WTC11 (cell line): ENCODE data around the gene AGAP3. TPM values are rescaled to one million over a fixed set of nuclear protein-coding genes. Genes with fewer than 3 reads are reported as not detected.

Experiments used
- ATAC-seq: fragments of 200-7000 bp; cut with Tn5 transposase; 2 replicates; pipeline ENCODE4 v1.10.0; 2021; ENCODE audit warnings: mild to moderate bottlenecking, moderate library complexity
- CTCF ChIA-PET: fragments of 300-600 bp; sonication (Branson Sonifier 250); formaldehyde crosslinking; loops from one replicate; lab custom pipeline; 2021; ENCODE audit warnings: antibody characterized with exemption; lab: Charles Lee
- POLR2A ChIA-PET: fragments of 350-600 bp; sonication (Branson Sonifier 250); formaldehyde crosslinking; loops from one replicate; lab custom pipeline; 2021; ENCODE audit warnings: antibody characterized with exemption; lab: Charles Lee
- DNase-seq: peaks from one replicate; pipeline ENCODE4 v3.0.0; 2021; ENCODE audit warnings: low spot score
- H3K27ac Mint-ChIP-seq: 2 replicates; pipeline ENCODE4 v1.8.0; 2021; ENCODE audit warnings: mixed read lengths
- H3K27me3 Mint-ChIP-seq: 2 replicates; pipeline ENCODE4 v1.8.0; 2021; ENCODE audit warnings: low read depth, mild to moderate bottlenecking, moderate library complexity, mixed read lengths
- H3K36me3 Mint-ChIP-seq: 2 replicates; pipeline ENCODE4 v1.8.0; 2021; ENCODE audit warnings: mixed read lengths
- H3K4me1 Mint-ChIP-seq: 2 replicates; pipeline ENCODE4 v1.8.0; 2022; ENCODE audit warnings: mixed read lengths
- H3K4me3 Mint-ChIP-seq: 2 replicates; pipeline ENCODE4 v1.8.0; 2021; ENCODE audit warnings: mild to moderate bottlenecking, moderate library complexity, mixed read lengths
- H3K9me3 Mint-ChIP-seq: 2 replicates; pipeline ENCODE4 v1.8.0; 2021; ENCODE audit warnings: mixed read lengths
- ATF2 ChIP-seq: sonication (generic); formaldehyde crosslinking; IDR thresholded peaks from 2 replicates; pipeline ENCODE4 v1.8.1; 2022; ENCODE audit warnings: low read depth, missing genetic modification reagents, borderline replicate concordance
- E2F1 ChIP-seq: sonication (generic); formaldehyde crosslinking; IDR thresholded peaks from 2 replicates; pipeline ENCODE4 v1.8.0; 2022; ENCODE audit warnings: mild to moderate bottlenecking, missing genetic modification reagents
- EMX1 ChIP-seq: fragments of 250-450 bp; sonication (Bioruptor Pico); IDR thresholded peaks from 2 replicates; pipeline ENCODE4 v1.8.0; 2021; ENCODE audit warnings: mild to moderate bottlenecking
- ESRRA ChIP-seq: sonication (generic); formaldehyde crosslinking; IDR thresholded peaks from 2 replicates; pipeline ENCODE4 v1.8.1; 2022; ENCODE audit warnings: mild to moderate bottlenecking, missing genetic modification reagents, borderline replicate concordance
- JUN ChIP-seq: sonication (generic); formaldehyde crosslinking; IDR thresholded peaks from 2 replicates; pipeline ENCODE4 v1.8.0; 2023; ENCODE audit warnings: mild to moderate bottlenecking, missing genetic modification reagents
- OVOL2 ChIP-seq: fragments of 250-450 bp; sonication (Bioruptor Pico); IDR thresholded peaks from 2 replicates; pipeline ENCODE4 v1.9.0; 2021; ENCODE audit warnings: mild to moderate bottlenecking, borderline replicate concordance
- PRRX2 ChIP-seq: fragments of 250-450 bp; sonication (Bioruptor Pico); IDR thresholded peaks from 2 replicates; pipeline ENCODE4 v1.8.0; 2021; ENCODE audit warnings: mild to moderate bottlenecking
- RELA ChIP-seq: sonication (generic); formaldehyde crosslinking; IDR thresholded peaks from 2 replicates; pipeline ENCODE4 v1.8.1; 2022; ENCODE audit warnings: missing genetic modification reagents, mild to moderate bottlenecking, borderline replicate concordance
- SMAD4 ChIP-seq: sonication (generic); formaldehyde crosslinking; IDR thresholded peaks from 2 replicates; pipeline ENCODE4 v1.8.0; 2022; ENCODE audit warnings: mild to moderate bottlenecking, missing genetic modification reagents
- SOX15 ChIP-seq: fragments of 250-450 bp; sonication (Bioruptor Pico); IDR thresholded peaks from 2 replicates; pipeline ENCODE4 v1.9.0; 2021; ENCODE audit warnings: mild to moderate bottlenecking
- SP1 ChIP-seq: sonication (generic); formaldehyde crosslinking; conservative IDR thresholded peaks from 2 replicates; pipeline ENCODE4 v1.8.1; 2022; ENCODE audit warnings: missing genetic modification reagents
- TEAD1 ChIP-seq: sonication (generic); formaldehyde crosslinking; IDR thresholded peaks from 2 replicates; pipeline ENCODE4 v1.8.0; 2022; ENCODE audit warnings: mild to moderate bottlenecking, missing genetic modification reagents
- TP53 ChIP-seq: sonication (generic); formaldehyde crosslinking; IDR thresholded peaks from 2 replicates; pipeline ENCODE4 v1.8.1; 2023; ENCODE audit warnings: mild to moderate bottlenecking, missing genetic modification reagents
- ZMAT4 ChIP-seq: fragments of 250-450 bp; sonication (Bioruptor Pico); IDR thresholded peaks from 2 replicates; pipeline ENCODE4 v1.9.0; 2021; ENCODE audit warnings: mild to moderate bottlenecking
- ZNF138 ChIP-seq: sonication (generic); formaldehyde crosslinking; conservative IDR thresholded peaks from 2 replicates; pipeline ENCODE4 v1.8.1; 2022; ENCODE audit warnings: mild to moderate bottlenecking, moderate library complexity, missing genetic modification reagents
- ZNF416 ChIP-seq: fragments of 250-450 bp; sonication (Bioruptor Pico); IDR thresholded peaks from 2 replicates; pipeline ENCODE4 v1.9.0; 2021; ENCODE audit warnings: mild to moderate bottlenecking, inconsistent platforms
- ZNF423 ChIP-seq: fragments of 250-450 bp; sonication (Bioruptor Pico); IDR thresholded peaks from 2 replicates; pipeline ENCODE4 v2.1.2; 2022; ENCODE audit warnings: mild to moderate bottlenecking, moderate library complexity
- total RNA-seq: library from RNA; stranded (reverse); gene quantifications from 3 replicates; pipeline ENCODE4 v1.2.3, GENCODE V29; 2021
- TF ChIP-seq, protein P1 (sequence below): fragments of 250-450 bp; sonication (Bioruptor Pico); IDR thresholded peaks from 2 replicates; pipeline ENCODE4 v1.9.0; 2021; ENCODE audit warnings: mild to moderate bottlenecking
- TF ChIP-seq, protein P2 (sequence below): sonication (generic); formaldehyde crosslinking; IDR thresholded peaks from 2 replicates; pipeline ENCODE4 v1.8.0; 2022; ENCODE audit warnings: mild to moderate bottlenecking, missing genetic modification reagents
- TF ChIP-seq, protein P3 (sequence below): fragments of 250-450 bp; sonication (Bioruptor Pico); IDR thresholded peaks from 2 replicates; pipeline ENCODE4 v1.9.0; 2021; ENCODE audit warnings: moderate library complexity, mild to moderate bottlenecking, inconsistent platforms, borderline replicate concordance
- TF ChIP-seq, protein P4 (sequence below): fragments of 200-600 bp; IDR thresholded peaks from 2 replicates; pipeline ENCODE4 v1.8.0; 2022; ENCODE audit warnings: antibody characterized with exemption
- TF ChIP-seq, protein P5 (sequence below): sonication (generic); formaldehyde crosslinking; IDR thresholded peaks from 2 replicates; pipeline ENCODE4 v1.8.1; 2022; ENCODE audit warnings: low read depth, mild to moderate bottlenecking, moderate library complexity, missing genetic modification reagents, borderline replicate concordance

Gene AGAP3
- total RNA-seq, 1 experiment from 2014 or later = 163 TPM

GRCh38 chr7:151187409-151188251 is 101.4 kb downstream of the AGAP3 start:
- TF ChIP-seq SMAD4 (CRISPR knock-in tag) (no peak), ZNF416 (CRISPR knock-in tag) (no peak), PRRX2 (CRISPR knock-in tag) (no peak), ZNF138 (no peak), E2F1 (CRISPR knock-in tag) (no peak), ZMAT4 (CRISPR knock-in tag) (no peak), TP53 (CRISPR knock-in tag) (no peak), ZNF423 (CRISPR knock-in tag) (no peak), ATF2 (CRISPR knock-in tag) (no peak), TEAD1 (CRISPR knock-in tag) (no peak), RELA (no peak), JUN (CRISPR knock-in tag) (no peak), OVOL2 (CRISPR knock-in tag) (no peak)
- TF ChIP-seq, protein P1, sequence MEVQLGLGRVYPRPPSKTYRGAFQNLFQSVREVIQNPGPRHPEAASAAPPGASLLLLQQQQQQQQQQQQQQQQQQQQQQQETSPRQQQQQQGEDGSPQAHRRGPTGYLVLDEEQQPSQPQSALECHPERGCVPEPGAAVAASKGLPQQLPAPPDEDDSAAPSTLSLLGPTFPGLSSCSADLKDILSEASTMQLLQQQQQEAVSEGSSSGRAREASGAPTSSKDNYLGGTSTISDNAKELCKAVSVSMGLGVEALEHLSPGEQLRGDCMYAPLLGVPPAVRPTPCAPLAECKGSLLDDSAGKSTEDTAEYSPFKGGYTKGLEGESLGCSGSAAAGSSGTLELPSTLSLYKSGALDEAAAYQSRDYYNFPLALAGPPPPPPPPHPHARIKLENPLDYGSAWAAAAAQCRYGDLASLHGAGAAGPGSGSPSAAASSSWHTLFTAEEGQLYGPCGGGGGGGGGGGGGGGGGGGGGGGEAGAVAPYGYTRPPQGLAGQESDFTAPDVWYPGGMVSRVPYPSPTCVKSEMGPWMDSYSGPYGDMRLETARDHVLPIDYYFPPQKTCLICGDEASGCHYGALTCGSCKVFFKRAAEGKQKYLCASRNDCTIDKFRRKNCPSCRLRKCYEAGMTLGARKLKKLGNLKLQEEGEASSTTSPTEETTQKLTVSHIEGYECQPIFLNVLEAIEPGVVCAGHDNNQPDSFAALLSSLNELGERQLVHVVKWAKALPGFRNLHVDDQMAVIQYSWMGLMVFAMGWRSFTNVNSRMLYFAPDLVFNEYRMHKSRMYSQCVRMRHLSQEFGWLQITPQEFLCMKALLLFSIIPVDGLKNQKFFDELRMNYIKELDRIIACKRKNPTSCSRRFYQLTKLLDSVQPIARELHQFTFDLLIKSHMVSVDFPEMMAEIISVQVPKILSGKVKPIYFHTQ (CRISPR knock-in tag) = no peak
- TF ChIP-seq, protein P2, sequence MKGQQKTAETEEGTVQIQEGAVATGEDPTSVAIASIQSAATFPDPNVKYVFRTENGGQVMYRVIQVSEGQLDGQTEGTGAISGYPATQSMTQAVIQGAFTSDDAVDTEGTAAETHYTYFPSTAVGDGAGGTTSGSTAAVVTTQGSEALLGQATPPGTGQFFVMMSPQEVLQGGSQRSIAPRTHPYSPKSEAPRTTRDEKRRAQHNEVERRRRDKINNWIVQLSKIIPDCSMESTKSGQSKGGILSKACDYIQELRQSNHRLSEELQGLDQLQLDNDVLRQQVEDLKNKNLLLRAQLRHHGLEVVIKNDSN = no peak
- TF ChIP-seq, protein P3, sequence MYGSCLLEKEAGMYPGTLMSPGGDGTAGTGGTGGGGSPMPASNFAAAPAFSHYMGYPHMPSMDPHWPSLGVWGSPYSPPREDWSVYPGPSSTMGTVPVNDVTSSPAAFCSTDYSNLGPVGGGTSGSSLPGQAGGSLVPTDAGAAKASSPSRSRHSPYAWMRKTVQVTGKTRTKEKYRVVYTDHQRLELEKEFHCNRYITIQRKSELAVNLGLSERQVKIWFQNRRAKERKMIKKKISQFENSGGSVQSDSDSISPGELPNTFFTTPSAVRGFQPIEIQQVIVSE (CRISPR knock-in tag) = no peak
- H3K36me3 Mint-ChIP-seq = no peaks in the 10 kb centered on the region
- ChIA-PET POLR2A (no interaction called here), CTCF (interaction anchor here (1.8 to 1.9 kb wide), 2 partner anchors 57 to 169 kb away, joined by 4 to 7 read pairs; no protein-coding TSS in a partner anchor)
- no peak for DNase-seq
- ATAC-seq = no peak
- no peaks in the 10 kb centered on the region; the same call in 1 of the 2 replicates for H3K27me3 Mint-ChIP-seq
- no peaks in the 10 kb centered on the region for H3K4me1 Mint-ChIP-seq
- no peak overlapping the region for H3K27ac Mint-ChIP-seq
- no peak overlapping the region for H3K4me3 Mint-ChIP-seq
- H3K9me3 Mint-ChIP-seq = no peaks in the 10 kb centered on the region

DNA sequence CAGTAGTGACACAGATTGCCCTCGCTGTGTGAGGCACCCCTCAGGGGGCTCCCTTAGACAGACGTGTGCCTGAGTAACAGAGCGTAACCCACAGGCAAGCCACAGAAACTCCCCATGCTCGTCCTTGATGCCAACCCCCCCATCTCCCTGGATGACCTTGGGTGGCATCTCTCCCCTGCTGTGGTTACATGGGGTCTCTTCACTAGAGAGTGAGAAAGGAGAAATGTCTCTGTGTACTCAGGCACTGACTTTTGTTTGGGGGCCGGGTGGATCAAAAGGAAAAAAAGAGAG is 101.9 kb downstream of the AGAP3 start:
- no peaks in the 10 kb centered on the region for H3K4me1 Mint-ChIP-seq
- no peaks in the 10 kb centered on the region; the same call in 1 of the 2 replicates for H3K27me3 Mint-ChIP-seq
- no peak overlapping the region for H3K27ac Mint-ChIP-seq
- ChIA-PET POLR2A (no interaction called here), CTCF (interaction anchor here (1.8 to 1.9 kb wide), 2 partner anchors 56 to 169 kb away, joined by 4 to 7 read pairs; no protein-coding TSS in a partner anchor)
- ATAC-seq (no peak), DNase-seq (no peak)
- no peaks in the 10 kb centered on the region for H3K36me3 Mint-ChIP-seq
- no peak overlapping the region for H3K4me3 Mint-ChIP-seq
- no peaks in the 10 kb centered on the region for H3K9me3 Mint-ChIP-seq
- TF ChIP-seq SP1 (CRISPR knock-in tag) (no peak), E2F1 (CRISPR knock-in tag) (no peak), ESRRA (no peak), EMX1 (CRISPR knock-in tag) (no peak), ZNF423 (CRISPR knock-in tag) (no peak), SOX15 (CRISPR knock-in tag) (no peak)
- TF ChIP-seq, protein P4, sequence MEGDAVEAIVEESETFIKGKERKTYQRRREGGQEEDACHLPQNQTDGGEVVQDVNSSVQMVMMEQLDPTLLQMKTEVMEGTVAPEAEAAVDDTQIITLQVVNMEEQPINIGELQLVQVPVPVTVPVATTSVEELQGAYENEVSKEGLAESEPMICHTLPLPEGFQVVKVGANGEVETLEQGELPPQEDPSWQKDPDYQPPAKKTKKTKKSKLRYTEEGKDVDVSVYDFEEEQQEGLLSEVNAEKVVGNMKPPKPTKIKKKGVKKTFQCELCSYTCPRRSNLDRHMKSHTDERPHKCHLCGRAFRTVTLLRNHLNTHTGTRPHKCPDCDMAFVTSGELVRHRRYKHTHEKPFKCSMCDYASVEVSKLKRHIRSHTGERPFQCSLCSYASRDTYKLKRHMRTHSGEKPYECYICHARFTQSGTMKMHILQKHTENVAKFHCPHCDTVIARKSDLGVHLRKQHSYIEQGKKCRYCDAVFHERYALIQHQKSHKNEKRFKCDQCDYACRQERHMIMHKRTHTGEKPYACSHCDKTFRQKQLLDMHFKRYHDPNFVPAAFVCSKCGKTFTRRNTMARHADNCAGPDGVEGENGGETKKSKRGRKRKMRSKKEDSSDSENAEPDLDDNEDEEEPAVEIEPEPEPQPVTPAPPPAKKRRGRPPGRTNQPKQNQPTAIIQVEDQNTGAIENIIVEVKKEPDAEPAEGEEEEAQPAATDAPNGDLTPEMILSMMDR = no peak
- TF ChIP-seq, protein P5, sequence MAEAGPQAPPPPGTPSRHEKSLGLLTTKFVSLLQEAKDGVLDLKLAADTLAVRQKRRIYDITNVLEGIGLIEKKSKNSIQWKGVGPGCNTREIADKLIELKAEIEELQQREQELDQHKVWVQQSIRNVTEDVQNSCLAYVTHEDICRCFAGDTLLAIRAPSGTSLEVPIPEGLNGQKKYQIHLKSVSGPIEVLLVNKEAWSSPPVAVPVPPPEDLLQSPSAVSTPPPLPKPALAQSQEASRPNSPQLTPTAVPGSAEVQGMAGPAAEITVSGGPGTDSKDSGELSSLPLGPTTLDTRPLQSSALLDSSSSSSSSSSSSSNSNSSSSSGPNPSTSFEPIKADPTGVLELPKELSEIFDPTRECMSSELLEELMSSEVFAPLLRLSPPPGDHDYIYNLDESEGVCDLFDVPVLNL (CRISPR knock-in tag) = no peak
